Lung (tissue), 12 donors: ENCODE results near the gene ERI3. TPM values are rescaled to one million over a fixed set of nuclear protein-coding genes. Genes with fewer than 3 reads are reported as not detected.

ENCODE experiments used
- ATAC-seq: fragments of 200-7000 bp; cut with Tn5 transposase; one replicate; pipeline ENCODE4 v1.9.1; 2020; ENCODE audit warnings: moderate number of reproducible peaks; ENCODE audit not compliant: insufficient read depth, low FRiP score
- DNase-seq, 3 donors: peaks; one replicate each; pipeline ENCODE4 v3.0.0-alpha.2; 2013 to 2017
- H3K27ac ChIP-seq, 2 donors: one replicate each; pipeline ENCODE4 v1.5.1; 2013; ENCODE audit warnings: mild to moderate bottlenecking in 2 of 2, moderate library complexity in 2 of 2, control low read depth in 1 of 2, inconsistent platforms in 1 of 2, low read depth in 1 of 2, low read length in 1 of 2
- H3K27me3 ChIP-seq, 3 donors: one replicate each; pipeline ENCODE4 v1.5.1; 2013; ENCODE audit warnings: low read length in 2 of 3; ENCODE audit not compliant: control insufficient read depth in 3 of 3, insufficient read depth in 3 of 3
- H3K36me3 ChIP-seq, 4 donors: one replicate each; pipeline ENCODE4 v1.5.1; 2013; ENCODE audit warnings: low read length in 4 of 4, mild to moderate bottlenecking in 1 of 4, moderate library complexity in 1 of 4; ENCODE audit not compliant: control insufficient read depth in 4 of 4, insufficient read depth in 4 of 4
- H3K4me1 ChIP-seq, 5 donors: one replicate each; pipeline ENCODE4 v1.5.1; 2013; ENCODE audit warnings: low read length in 5 of 5, mild to moderate bottlenecking in 2 of 5, moderate library complexity in 1 of 5; ENCODE audit not compliant: control insufficient read depth in 5 of 5, insufficient read depth in 5 of 5
- H3K4me3 ChIP-seq: one replicate; pipeline ENCODE4 v1.5.1; 2013; ENCODE audit warnings: mild to moderate bottlenecking, control low read depth, moderate library complexity
- H3K9ac ChIP-seq, 2 donors: one replicate each; pipeline ENCODE4 v1.5.1; 2013; ENCODE audit warnings: low read length in 2 of 2, control low read depth in 1 of 2; ENCODE audit not compliant: insufficient read depth in 1 of 2
- H3K9me3 ChIP-seq, 4 donors: one replicate each; pipeline ENCODE4 v1.5.1; 2013; ENCODE audit warnings: low read length in 3 of 4, mild to moderate bottlenecking in 1 of 4, moderate library complexity in 1 of 4; ENCODE audit not compliant: control insufficient read depth in 4 of 4, insufficient read depth in 3 of 4
- CTCF ChIP-seq: IDR thresholded peaks from 2 replicates; pipeline ENCODE4 v1.5.1; 2012; ENCODE audit warnings: mild to moderate bottlenecking; ENCODE audit errors: control extremely low read depth, extremely low read depth
- WGBS, 2 donors: extraction: QIAGEN DNeasy Blood & Tissue Kit; methylation state at CpG; one replicate each; pipeline ENCODE4 v1.1.7; 2013; 5-methylcytosine and 5-hydroxymethylcytosine counted together
- polyA plus RNA-seq, 2 donors: library from polyadenylated mRNA; stranded (reverse); fragments of 200-250 nt; gene quantifications; one replicate each; pipeline ENCODE4 v1.2.1, GENCODE V29; 2013
- total RNA-seq, 2 donors: library from RNA; depleted of rRNA in 1 of 2; stranded (reverse); fragments of >200 nt in 1 of 2; gene quantifications; one replicate each; pipeline ENCODE4 v1.2.1, GENCODE V29; 2014 to 2021
- donor health status: control.
- donor health status: control.
- donor health status: Bipolar disorder and iron deficiency.
- donor health status: healthy.
- donor health status: DM: yes; HTN: yes; CAD: no.

Gene ERI3
- total and polyA plus RNA-seq, 4 donors: 26.6 to 56.2 (median 40.8) TPM

- Histone ChIP-seq H3K9me3 (no peaks in the 10 kb centered on the region), H3K4me1 (no peaks in the 10 kb centered on the region), H3K27ac (peak overlapping the region in 1 of 2 donors; percentile 66), H3K9ac (no peak overlapping the region), H3K4me3 (no peak overlapping the region), H3K36me3 (peaks cover 6 to 37% (median 27%) of the 10 kb centered on the region in 4 donors), H3K27me3 (no peaks in the 10 kb centered on the region)
- DNase-seq (peak in 1 of 3 donors; percentile 12), ATAC-seq (no peak)
- no peak for TF ChIP-seq CTCF
- WGBS, 2 donors: 70 to 76% methylated on average over 4 of the region's 4 CpGs
These were observed 60.5 kb downstream of the ERI3 start for GRCh38 chr1:44294588-44295007.

GRCh38 chr1:44293761-44294315, 61.2 kb downstream of the ERI3 start:
- no peak for ATAC-seq
- H3K27me3 ChIP-seq: no peaks in the 10 kb centered on the region
- WGBS, 2 donors: 56 to 73% methylated on average over 9 of the region's 9 CpGs
- H3K4me3 ChIP-seq: no peak overlapping the region
- peak overlapping the region in 1 of 2 donors; percentile 66 for H3K27ac ChIP-seq
- H3K4me1 ChIP-seq: no peaks in the 10 kb centered on the region
- no peak for DNase-seq
- peaks cover 6 to 37% (median 26%) of the 10 kb centered on the region in 4 donors for H3K36me3 ChIP-seq
- no peaks in the 10 kb centered on the region for H3K9me3 ChIP-seq
- no peak for TF ChIP-seq CTCF
- H3K9ac ChIP-seq: no peak overlapping the region

GRCh38 chr1:44292651-44293050, 62.4 kb downstream of the ERI3 start:
- no peaks in the 10 kb centered on the region for H3K9me3 ChIP-seq
- ATAC-seq (no peak), DNase-seq (no peak)
- H3K27me3 ChIP-seq: no peaks in the 10 kb centered on the region
- H3K27ac ChIP-seq: no peak overlapping the region
- TF ChIP-seq CTCF: no peak
- WGBS, 2 donors: 93 to 96% methylated on average over 10 of the region's 10 CpGs
- no peak overlapping the region for H3K9ac ChIP-seq
- peaks cover 3 to 32% (median 22%) of the 10 kb centered on the region in 4 donors for H3K36me3 ChIP-seq
- H3K4me3 ChIP-seq: no peak overlapping the region
- H3K4me1 ChIP-seq: no peaks in the 10 kb centered on the region
